GM12801 (cell line): ENCODE measurements around the gene RAB37.

Source experiments
- CTCF ChIP-seq: IDR thresholded peaks from one replicate; pipeline ENCODE4 v1.5.1; 2011; ENCODE audit warnings: control low read depth; ENCODE audit not compliant: insufficient read length; ENCODE audit errors: extremely low read depth

Gene RAB37

GRCh38 chr17:74758848-74759168 lies 21.8 kb downstream of the RAB37 start:
- TF ChIP-seq CTCF, result no peak

- no peak for TF ChIP-seq CTCF
These were observed 22.3 kb downstream of the RAB37 start for GRCh38 chr17:74759243-74759801.

GRCh38 chr17:74759941-74760340 lies 22.9 kb downstream of the RAB37 start:
- TF ChIP-seq CTCF, result no peak

GRCh38 chr17:74760404-74761105 lies 23.5 kb downstream of the RAB37 start:
- TF ChIP-seq CTCF, result no peak

- no peak for TF ChIP-seq CTCF
These were observed 24.4 kb downstream of the RAB37 start for GRCh38 chr17:74761419-74761818.

DNA sequence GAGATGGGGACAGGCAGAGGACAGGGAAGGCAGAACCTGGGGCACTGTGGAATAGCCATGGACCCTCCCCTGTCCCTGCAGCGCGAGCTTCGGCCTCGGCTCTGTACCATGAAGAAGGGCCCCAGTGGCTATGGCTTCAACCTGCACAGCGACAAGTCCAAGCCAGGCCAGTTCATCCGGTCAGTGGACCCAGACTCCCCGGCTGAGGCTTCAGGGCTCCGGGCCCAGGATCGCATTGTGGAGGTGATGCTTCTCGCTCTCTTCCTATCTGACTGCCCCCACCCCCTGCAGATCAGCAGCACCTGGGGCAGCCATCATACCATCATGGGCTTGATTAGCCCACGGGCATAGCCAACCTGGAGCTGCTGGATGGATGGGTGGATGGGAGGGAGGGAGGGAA lies 24.9 kb downstream of the RAB37 start:
- no peak for TF ChIP-seq CTCF

GRCh38 chr17:74763565-74764387 lies 26.7 kb downstream of the RAB37 start:
- no peak for TF ChIP-seq CTCF
